BE2C (cell line): ENCODE results near the gene SHC3.

ENCODE experiments used
- DNase-seq: peaks from one replicate; pipeline ENCODE4 v3.0.0-alpha.2; 2020
- H3K27me3 ChIP-seq: fragments of 250-450 bp; sonication (Bioruptor Pico); 2 replicates; pipeline ENCODE4 v1.5.1; 2020; ENCODE audit warnings: mild to moderate bottlenecking
- H3K36me3 ChIP-seq: fragments of 250-450 bp; sonication (Bioruptor Pico); 2 replicates; pipeline ENCODE4 v1.5.1; 2020; ENCODE audit warnings: mild to moderate bottlenecking
- H3K4me1 ChIP-seq: fragments of 250-450 bp; sonication (Bioruptor Pico); 2 replicates; pipeline ENCODE4 v1.5.1; 2020
- H3K4me3 ChIP-seq: 2 replicates; pipeline ENCODE4 v1.5.1; 2011; ENCODE audit warnings: low read depth, low read length
- H3K9me3 ChIP-seq: fragments of 250-450 bp; sonication (Bioruptor Pico); 2 replicates; pipeline ENCODE4 v1.5.1; 2020
- CTCF ChIP-seq: IDR thresholded peaks from 2 replicates; pipeline ENCODE4 v1.5.1; 2012; ENCODE audit warnings: mild to moderate bottlenecking, low read depth, low read length

Gene SHC3

GRCh38 chr9:89160806-89161205, 17.8 kb downstream of the SHC3 start:
- no peaks in the 10 kb centered on the region for H3K9me3 ChIP-seq
- DNase-seq, result no peak
- H3K27me3 ChIP-seq, result no peaks in the 10 kb centered on the region
- H3K4me1 ChIP-seq, result no peaks in the 10 kb centered on the region
- H3K4me3 ChIP-seq, result no peak overlapping the region
- TF ChIP-seq CTCF, result no peak
- H3K36me3 ChIP-seq, result peaks cover 3% of the 10 kb centered on the region

- no peak overlapping the region for H3K4me3 ChIP-seq
- no peak for TF ChIP-seq CTCF
- H3K9me3 ChIP-seq, result no peaks in the 10 kb centered on the region; the same call in 1 of the 2 replicates
- no peaks in the 10 kb centered on the region; the same call in none of the 2 replicates for H3K36me3 ChIP-seq
- H3K4me1 ChIP-seq, result no peaks in the 10 kb centered on the region
- H3K27me3 ChIP-seq, result no peaks in the 10 kb centered on the region
- no peak for DNase-seq
Observed at GRCh38 chr9:89154651-89155336, 23.8 kb downstream of the SHC3 start.

GRCh38 chr9:89154218-89154617, 24.4 kb downstream of the SHC3 start:
- H3K27me3 ChIP-seq, result no peaks in the 10 kb centered on the region
- no peaks in the 10 kb centered on the region; the same call in none of the 2 replicates for H3K36me3 ChIP-seq
- no peaks in the 10 kb centered on the region; the same call in 1 of the 2 replicates for H3K9me3 ChIP-seq
- no peak for DNase-seq
- H3K4me1 ChIP-seq, result no peaks in the 10 kb centered on the region
- no peak for TF ChIP-seq CTCF
- H3K4me3 ChIP-seq, result no peak overlapping the region

GRCh38 chr9:89153232-89154017, 25.2 kb downstream of the SHC3 start:
- Histone ChIP-seq H3K4me3 (no peak overlapping the region), H3K4me1 (no peaks in the 10 kb centered on the region), H3K9me3 (no peaks in the 10 kb centered on the region; the same call in 1 of the 2 replicates), H3K36me3 (no peaks in the 10 kb centered on the region; the same call in none of the 2 replicates), H3K27me3 (no peaks in the 10 kb centered on the region)
- DNase-seq, result no peak
- no peak for TF ChIP-seq CTCF

- no peaks in the 10 kb centered on the region; the same call in 1 of the 2 replicates for H3K9me3 ChIP-seq
- no peak overlapping the region for H3K4me3 ChIP-seq
- no peaks in the 10 kb centered on the region for H3K4me1 ChIP-seq
- no peaks in the 10 kb centered on the region; the same call in 1 of the 2 replicates for H3K36me3 ChIP-seq
- DNase-seq, result no peak
- TF ChIP-seq CTCF, result no peak
- H3K27me3 ChIP-seq, result no peaks in the 10 kb centered on the region
Observed at GRCh38 chr9:89149726-89150125, 28.9 kb downstream of the SHC3 start.

GRCh38 chr9:89145097-89145496, 33.5 kb downstream of the SHC3 start:
- DNase-seq, result no peak
- Histone ChIP-seq H3K27me3 (no peaks in the 10 kb centered on the region), H3K4me1 (no peaks in the 10 kb centered on the region; the same call in 1 of the 2 replicates), H3K36me3 (peaks cover 4% of the 10 kb centered on the region), H3K9me3 (no peaks in the 10 kb centered on the region), H3K4me3 (no peak overlapping the region)
- TF ChIP-seq CTCF, result no peak
